ENCODE results near the gene DDO.

GRCh38 chr6:110415086-110415916, at the start of gene DDO:
- TF ChIP-seq CTCF (conservative IDR thresholded peaks at IDR 0.05; ENCODE audit: low read length) (no peak), EZH2phosphoT487 (IDR thresholded peaks at IDR 0.05; ENCODE audit: borderline replicate concordance, low read depth, low read length) (no peak)
